Coronary artery (tissue), 2 donors: ENCODE results near the gene MAPK8IP1.

Experiments
- DNase-seq: peaks from one replicate; pipeline ENCODE4 v3.0.0-alpha.2; 2017; ENCODE audit warnings: low spot score
- H3K27ac ChIP-seq, 2 donors: fragments of 200-600 bp; sonication (generic); one replicate each; pipeline ENCODE4 v1.5.1; 2016 to 2019
- H3K4me3 ChIP-seq: fragments of 200-600 bp; sonication (generic); 2 replicates; pipeline ENCODE4 v1.5.1; 2016; ENCODE audit warnings: mild to moderate bottlenecking, moderate library complexity
- TF ChIP-seq, protein P1 (sequence below): fragments of 200-600 bp; sonication (generic); IDR thresholded peaks from one replicate; pipeline ENCODE4 v1.5.1; 2019; ENCODE audit warnings: antibody characterized with exemption

The MAPK8IP1 gene

GRCh38 chr11:45889966-45890365 is 4.5 kb downstream of the MAPK8IP1 start:
- TF ChIP-seq, protein P1, sequence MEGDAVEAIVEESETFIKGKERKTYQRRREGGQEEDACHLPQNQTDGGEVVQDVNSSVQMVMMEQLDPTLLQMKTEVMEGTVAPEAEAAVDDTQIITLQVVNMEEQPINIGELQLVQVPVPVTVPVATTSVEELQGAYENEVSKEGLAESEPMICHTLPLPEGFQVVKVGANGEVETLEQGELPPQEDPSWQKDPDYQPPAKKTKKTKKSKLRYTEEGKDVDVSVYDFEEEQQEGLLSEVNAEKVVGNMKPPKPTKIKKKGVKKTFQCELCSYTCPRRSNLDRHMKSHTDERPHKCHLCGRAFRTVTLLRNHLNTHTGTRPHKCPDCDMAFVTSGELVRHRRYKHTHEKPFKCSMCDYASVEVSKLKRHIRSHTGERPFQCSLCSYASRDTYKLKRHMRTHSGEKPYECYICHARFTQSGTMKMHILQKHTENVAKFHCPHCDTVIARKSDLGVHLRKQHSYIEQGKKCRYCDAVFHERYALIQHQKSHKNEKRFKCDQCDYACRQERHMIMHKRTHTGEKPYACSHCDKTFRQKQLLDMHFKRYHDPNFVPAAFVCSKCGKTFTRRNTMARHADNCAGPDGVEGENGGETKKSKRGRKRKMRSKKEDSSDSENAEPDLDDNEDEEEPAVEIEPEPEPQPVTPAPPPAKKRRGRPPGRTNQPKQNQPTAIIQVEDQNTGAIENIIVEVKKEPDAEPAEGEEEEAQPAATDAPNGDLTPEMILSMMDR = no peak
- no peak for DNase-seq
- no peak overlapping the region for H3K4me3 ChIP-seq
- no peak overlapping the region for H3K27ac ChIP-seq

DNA sequence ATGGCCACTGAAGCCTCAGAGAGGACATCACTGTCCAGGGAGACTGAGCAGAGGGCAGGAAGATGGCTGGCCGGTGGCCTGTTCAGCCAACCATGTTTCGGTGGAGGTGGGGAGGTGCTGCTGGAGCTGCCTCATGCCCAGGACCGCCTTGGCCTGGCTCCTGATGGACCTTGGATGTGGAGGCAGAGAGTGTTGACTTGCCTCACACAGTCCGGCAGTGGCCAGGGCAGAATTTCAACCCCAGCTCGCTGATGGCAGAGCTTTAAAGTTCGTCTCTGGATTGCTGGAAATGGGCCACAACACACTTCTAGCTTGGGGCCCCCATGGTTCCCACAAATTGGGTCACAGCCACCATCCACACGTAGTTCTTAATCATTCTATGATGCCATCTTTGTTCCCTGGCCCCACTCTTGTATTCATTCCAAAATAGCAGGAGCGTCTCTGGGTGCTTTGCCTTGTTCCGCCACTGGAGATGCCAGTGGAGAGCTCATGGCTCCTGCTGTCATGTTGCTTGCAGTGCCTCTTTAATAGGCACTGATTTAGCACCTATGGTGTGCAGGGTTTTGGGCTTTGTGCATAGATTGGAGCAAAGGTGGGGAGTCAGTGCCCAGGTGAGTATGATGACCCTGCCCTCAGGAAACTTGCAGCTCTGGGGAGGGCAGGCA is 5.6 kb downstream of the MAPK8IP1 start:
- Histone ChIP-seq H3K27ac (no peak overlapping the region), H3K4me3 (no peak overlapping the region)
- DNase-seq = no peak
- TF ChIP-seq, protein P1 = no peak

- H3K27ac ChIP-seq = no peak overlapping the region
- TF ChIP-seq, protein P1 = no peak
Measured at GRCh38 chr11:45892856-45893255, 7.4 kb downstream of the MAPK8IP1 start.

DNA sequence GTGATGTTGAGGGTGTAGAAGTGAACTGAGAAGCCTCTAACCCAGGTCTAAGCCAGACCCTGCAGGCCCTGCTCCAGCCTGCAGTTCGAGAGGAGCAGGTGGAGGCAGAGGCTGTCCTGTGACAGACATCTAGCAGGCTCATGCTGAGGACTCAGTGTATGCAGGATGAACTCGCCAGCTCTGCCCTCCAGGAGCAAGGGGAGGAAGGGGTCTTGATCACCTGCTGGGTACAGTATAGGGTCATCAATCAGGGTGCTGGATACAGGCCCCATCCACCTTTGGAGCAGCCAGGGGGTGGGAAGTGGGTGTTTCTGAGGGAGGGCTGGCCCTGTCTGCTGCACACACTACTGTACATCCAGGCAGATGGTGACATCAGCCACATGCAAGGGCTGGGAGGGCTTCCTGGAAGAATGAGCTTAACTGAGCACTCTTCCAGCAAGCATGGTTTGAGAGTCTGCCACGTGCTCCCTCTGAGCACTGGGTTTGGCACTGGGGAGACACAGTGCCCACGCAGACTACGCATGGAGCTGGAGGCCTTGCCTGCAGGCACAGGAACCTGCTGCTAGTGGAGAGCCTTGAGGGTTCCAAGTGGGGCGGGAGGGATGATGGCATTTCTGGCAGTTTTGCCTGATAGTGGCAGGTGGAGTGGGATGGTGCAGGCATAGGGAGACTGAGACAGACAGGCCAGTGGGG is 9.2 kb downstream of the MAPK8IP1 start:
- Histone ChIP-seq H3K4me3 (no peak overlapping the region), H3K27ac (no peak overlapping the region)
- TF ChIP-seq, protein P1 = no peak
- DNase-seq = no peak

More at GRCh38 chr11:45892856-45893255, 7.4 kb downstream of the MAPK8IP1 start:
- no peak for DNase-seq
- no peak overlapping the region for H3K4me3 ChIP-seq

- Histone ChIP-seq H3K27ac (no peak overlapping the region), H3K4me3 (no peak overlapping the region)
- TF ChIP-seq, protein P1 = no peak
- DNase-seq = no peak
Measured at GRCh38 chr11:45895553-45896259, 10.3 kb downstream of the MAPK8IP1 start.

DNA sequence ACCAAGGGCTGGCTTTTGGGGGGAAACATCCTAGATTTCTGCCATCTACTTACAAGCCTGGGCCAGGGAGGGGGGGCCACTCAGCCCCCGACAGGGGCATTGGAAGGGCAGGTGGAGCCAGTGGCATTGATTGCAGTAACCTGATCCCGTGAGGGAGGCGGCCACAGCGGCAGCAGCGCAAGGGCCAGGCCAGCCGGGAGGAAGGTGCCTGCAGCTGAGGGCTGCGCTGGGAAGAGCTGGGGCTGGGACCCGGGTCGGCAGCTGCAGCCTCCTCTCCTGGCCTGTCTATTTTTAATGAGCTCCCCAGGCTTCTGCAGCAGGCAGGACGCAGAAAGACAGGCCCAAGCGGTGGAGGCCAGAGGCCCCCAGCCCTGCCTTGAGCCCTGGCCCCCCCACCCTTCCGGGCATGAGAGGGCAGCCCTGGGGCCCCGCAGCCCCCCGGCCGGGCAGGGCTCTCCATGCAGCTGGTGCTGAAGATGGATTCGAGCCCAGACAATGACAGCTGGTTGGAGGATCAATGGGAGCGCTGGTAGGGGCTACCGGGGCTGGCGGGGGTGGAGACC is 11.1 kb downstream of the MAPK8IP1 start:
- Histone ChIP-seq H3K4me3 (no peak overlapping the region), H3K27ac (no peak overlapping the region)
- TF ChIP-seq, protein P1 = no peak
- DNase-seq = no peak
